RWPE1 (cell line): ENCODE results near the gene FOLR2.

Experiments used
- CTCF ChIA-PET: fragments of 350-600 bp; sonication (Branson Sonifier 250); formaldehyde crosslinking; extraction: SDS; loops from one replicate; lab custom pipeline; 2021; lab: Yijun Ruan, JAX
- POLR2A ChIA-PET: fragments of 400-600 bp; formaldehyde crosslinking; extraction: SDS; loops from one replicate; lab custom pipeline; 2020; ENCODE audit warnings: antibody characterized with exemption; ENCODE audit not compliant: low non-redundant PET; lab: Yijun Ruan, JAX
- DNase-seq: peaks from one replicate; pipeline ENCODE4 v3.0.0; 2012; ENCODE audit warnings: low spot score
- H3K27ac ChIP-seq: fragments of 450-650 bp; 2 replicates; pipeline ENCODE4 v1.5.1; 2017
- CTCF ChIP-seq: fragments of 450-650 bp; conservative IDR thresholded peaks from 2 replicates; pipeline ENCODE4 v1.5.1; 2017; ENCODE audit warnings: low read depth, mild to moderate bottlenecking

The FOLR2 gene

DNA sequence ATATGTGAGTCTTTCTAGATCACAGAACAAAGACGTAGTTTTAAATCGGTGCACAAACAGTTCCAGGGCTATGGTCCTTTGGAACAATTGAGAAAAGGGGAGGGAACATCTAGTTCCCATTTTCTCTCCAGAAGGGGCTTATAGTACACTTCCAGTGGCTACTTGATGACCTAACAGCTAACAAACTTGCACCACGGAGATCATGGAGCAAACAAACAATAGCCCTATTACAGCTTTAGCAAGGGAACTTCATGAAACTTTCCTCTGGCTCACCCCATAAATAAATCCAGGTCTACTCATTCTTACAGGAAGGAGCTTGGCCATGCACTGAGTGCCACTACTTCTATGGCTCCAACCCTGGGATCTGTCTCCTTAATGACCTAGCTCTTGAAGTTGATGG is 8.3 kb upstream of the FOLR2 start:
- no peak overlapping the region for H3K27ac ChIP-seq
- no peak for TF ChIP-seq CTCF
- DNase-seq: no peak
- ChIA-PET CTCF (no interaction called here), POLR2A (no interaction called here)

DNA sequence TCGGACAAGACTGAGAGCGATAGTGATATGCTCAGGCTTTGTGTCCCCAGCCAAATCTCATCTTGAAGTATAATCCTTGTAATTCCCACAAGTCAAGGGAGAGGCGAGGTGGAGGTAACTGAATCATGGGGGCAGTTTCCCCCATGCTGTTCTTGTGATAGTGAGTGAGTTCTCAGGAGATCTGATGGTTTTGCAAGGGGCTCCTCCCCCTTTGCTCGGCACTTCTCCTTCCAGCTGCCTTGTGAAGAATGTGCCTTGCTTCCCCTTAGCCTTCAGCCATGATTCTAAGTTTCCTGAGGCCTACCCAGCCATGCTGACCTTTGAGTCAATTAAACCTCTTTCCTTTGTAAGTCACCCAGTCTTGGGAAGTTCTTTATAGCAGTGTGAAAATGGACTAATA is 7.5 kb upstream of the FOLR2 start:
- ChIA-PET CTCF (no interaction called here), POLR2A (no interaction called here)
- DNase-seq: no peak

GRCh38 chr11:72217841-72218240 is 1.2 kb downstream of the FOLR2 start:
- no peak for TF ChIP-seq CTCF
- ChIA-PET POLR2A (no interaction called here), CTCF (no interaction called here)
- DNase-seq: no peak
- no peak overlapping the region for H3K27ac ChIP-seq

More for the DNA sequence above, 7.5 kb upstream of the FOLR2 start:
- H3K27ac ChIP-seq: no peak overlapping the region
- no peak for TF ChIP-seq CTCF

- DNase-seq: no peak
- POLR2A ChIA-PET: no interaction called here
- CTCF ChIA-PET: no interaction called here
- no peak for TF ChIP-seq CTCF
- no peak overlapping the region for H3K27ac ChIP-seq
Measured at GRCh38 chr11:72218251-72218745, 1.7 kb downstream of the FOLR2 start.

DNA sequence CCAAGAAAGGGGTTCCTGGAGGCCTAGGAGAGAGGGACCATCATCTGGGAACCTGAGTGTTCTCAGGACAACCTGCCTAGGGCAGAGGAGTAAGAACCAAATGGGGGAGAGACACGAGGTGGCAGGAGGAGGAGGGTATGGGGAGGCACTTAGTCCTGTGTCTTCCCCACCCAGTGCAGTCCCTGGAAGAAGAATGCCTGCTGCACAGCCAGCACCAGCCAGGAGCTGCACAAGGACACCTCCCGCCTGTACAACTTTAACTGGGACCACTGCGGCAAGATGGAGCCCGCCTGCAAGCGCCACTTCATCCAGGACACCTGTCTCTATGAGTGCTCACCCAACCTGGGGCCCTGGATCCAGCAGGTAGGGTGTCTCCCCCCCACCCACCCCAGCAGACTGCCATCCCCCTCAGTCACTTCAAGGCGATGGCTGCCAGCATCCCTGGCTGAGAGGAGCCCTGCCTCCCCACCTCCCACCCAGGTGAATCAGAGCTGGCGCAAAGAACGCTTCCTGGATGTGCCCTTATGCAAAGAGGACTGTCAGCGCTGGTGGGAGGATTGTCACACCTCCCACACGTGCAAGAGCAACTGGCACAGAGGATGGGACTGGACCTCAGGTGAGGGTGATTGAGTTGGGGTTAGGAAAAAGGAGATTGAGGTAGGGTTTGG is 4.2 kb downstream of the FOLR2 start:
- no peak for TF ChIP-seq CTCF
- ChIA-PET CTCF (interaction anchor here (0.6 kb wide), 1 partner anchor 18 kb away, joined by 7 read pairs; no protein-coding TSS in a partner anchor), POLR2A (no interaction called here)
- DNase-seq: no peak
- no peak overlapping the region for H3K27ac ChIP-seq

DNA sequence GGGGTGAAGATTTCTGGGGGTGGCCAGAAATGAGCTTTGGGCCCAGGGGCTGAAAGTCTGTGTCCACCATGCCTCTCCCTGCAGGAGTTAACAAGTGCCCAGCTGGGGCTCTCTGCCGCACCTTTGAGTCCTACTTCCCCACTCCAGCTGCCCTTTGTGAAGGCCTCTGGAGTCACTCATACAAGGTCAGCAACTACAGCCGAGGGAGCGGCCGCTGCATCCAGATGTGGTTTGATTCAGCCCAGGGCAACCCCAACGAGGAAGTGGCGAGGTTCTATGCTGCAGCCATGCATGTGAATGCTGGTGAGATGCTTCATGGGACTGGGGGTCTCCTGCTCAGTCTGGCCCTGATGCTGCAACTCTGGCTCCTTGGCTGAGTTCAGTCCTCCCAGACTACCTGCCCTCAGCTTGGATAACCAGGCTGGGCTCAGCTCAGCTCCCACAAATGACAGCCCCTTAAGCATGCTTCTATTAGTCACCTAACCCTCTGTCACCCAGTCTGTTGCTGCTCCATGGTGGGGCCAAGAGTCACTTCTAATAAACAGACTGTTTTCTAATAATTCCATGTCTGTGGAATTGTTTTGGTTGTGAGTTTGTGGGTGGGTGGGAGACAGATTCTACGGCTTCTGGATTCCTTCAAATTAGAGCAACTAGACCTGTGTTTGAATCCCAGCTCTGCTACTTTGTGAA is 4.9 kb downstream of the FOLR2 start:
- DNase-seq: no peak
- CTCF ChIA-PET: interaction anchor here (0.5 to 0.6 kb wide), 2 partner anchors 19 to 42 kb away, joined by 6 to 7 read pairs; no protein-coding TSS in a partner anchor
- no peak for TF ChIP-seq CTCF
- no peak overlapping the region for H3K27ac ChIP-seq
- POLR2A ChIA-PET: no interaction called here
